ENCODE data around the gene MCC.

MCC gene

GRCh38 chr5:113240032-113240431, 248.2 kb downstream of the MCC start:
- DNase-seq: no peak

- DNase-seq: no peak
These were observed 250.4 kb downstream of the MCC start for GRCh38 chr5:113237893-113238292.

- DNase-seq: no peak
These were observed 251.5 kb downstream of the MCC start for GRCh38 chr5:113236536-113237288.

GRCh38 chr5:113235884-113236283, 252.4 kb downstream of the MCC start:
- DNase-seq: no peak

- DNase-seq: no peak
These were observed 253.7 kb downstream of the MCC start for GRCh38 chr5:113234546-113234945.

GRCh38 chr5:113233606-113234005, 254.6 kb downstream of the MCC start:
- no peak for DNase-seq

GRCh38 chr5:113232667-113233066, 255.6 kb downstream of the MCC start:
- no peak for DNase-seq

- no peak for DNase-seq
These were observed 256.0 kb downstream of the MCC start for GRCh38 chr5:113232221-113232620.

- DNase-seq: no peak
These were observed 256.6 kb downstream of the MCC start for GRCh38 chr5:113231653-113232000.

GRCh38 chr5:113230711-113231652, 257.3 kb downstream of the MCC start:
- no peak for DNase-seq

- no peak for DNase-seq
These were observed 260.5 kb downstream of the MCC start for GRCh38 chr5:113227798-113228197.

GRCh38 chr5:113226116-113226736, 262.0 kb downstream of the MCC start:
- no peak for DNase-seq

- no peak for DNase-seq
These were observed 263.0 kb downstream of the MCC start for GRCh38 chr5:113225259-113225658.

- no peak for DNase-seq
These were observed 263.6 kb downstream of the MCC start for GRCh38 chr5:113224605-113225065.

- no peak for DNase-seq
These were observed 264.2 kb downstream of the MCC start for GRCh38 chr5:113223831-113224604.

GRCh38 chr5:113223315-113223714, 264.9 kb downstream of the MCC start:
- DNase-seq: no peak

GRCh38 chr5:113221294-113222176, 266.7 kb downstream of the MCC start:
- no peak for DNase-seq

GRCh38 chr5:113219695-113220094, 268.6 kb downstream of the MCC start:
- no peak for DNase-seq

- DNase-seq: no peak
These were observed 269.2 kb downstream of the MCC start for GRCh38 chr5:113218906-113219517.

- DNase-seq: no peak
These were observed 270.1 kb downstream of the MCC start for GRCh38 chr5:113218200-113218599.

GRCh38 chr5:113217619-113218184, 270.6 kb downstream of the MCC start:
- no peak for DNase-seq
